Upper lobe of left lung (tissue), 4 donors: ENCODE results near the gene ECHS1.

Experiments used
- CTCF ChIP-seq, 6 experiments: fragments of 450-650 bp in 4 of 6; fragments of 200-600 bp in 2 of 6; sonication (generic) in 2 of 6; IDR thresholded peaks; one replicate each; pipeline ENCODE4 v1.5.1; 2016 to 2019; ENCODE audit warnings: antibody characterized with exemption in 6 of 6
- EP300 ChIP-seq, 4 donors: sonication (generic); formaldehyde crosslinking; IDR thresholded peaks; one replicate each; pipeline ENCODE4 v1.5.1; 2017; ENCODE audit warnings: antibody characterized with exemption in 4 of 4, control low read depth in 2 of 4
- POLR2A ChIP-seq, 4 donors: fragments of 450-650 bp; IDR thresholded peaks; one replicate each; pipeline ENCODE4 v1.5.1; 2016 to 2017; ENCODE audit warnings: antibody characterized with exemption in 4 of 4, mild to moderate bottlenecking in 2 of 4

- TF ChIP-seq EP300 (IDR thresholded peaks at IDR 0.05): no peak
- no peak for TF ChIP-seq POLR2A (IDR thresholded peaks at IDR 0.05)
- TF ChIP-seq CTCF (IDR thresholded peaks at IDR 0.05): no peak
These were observed 10.9 kb upstream of the ECHS1 start for GRCh38 chr10:133384071-133384470.
